ENCODE data around the gene CYTH1.

CYTH1 gene

DNA sequence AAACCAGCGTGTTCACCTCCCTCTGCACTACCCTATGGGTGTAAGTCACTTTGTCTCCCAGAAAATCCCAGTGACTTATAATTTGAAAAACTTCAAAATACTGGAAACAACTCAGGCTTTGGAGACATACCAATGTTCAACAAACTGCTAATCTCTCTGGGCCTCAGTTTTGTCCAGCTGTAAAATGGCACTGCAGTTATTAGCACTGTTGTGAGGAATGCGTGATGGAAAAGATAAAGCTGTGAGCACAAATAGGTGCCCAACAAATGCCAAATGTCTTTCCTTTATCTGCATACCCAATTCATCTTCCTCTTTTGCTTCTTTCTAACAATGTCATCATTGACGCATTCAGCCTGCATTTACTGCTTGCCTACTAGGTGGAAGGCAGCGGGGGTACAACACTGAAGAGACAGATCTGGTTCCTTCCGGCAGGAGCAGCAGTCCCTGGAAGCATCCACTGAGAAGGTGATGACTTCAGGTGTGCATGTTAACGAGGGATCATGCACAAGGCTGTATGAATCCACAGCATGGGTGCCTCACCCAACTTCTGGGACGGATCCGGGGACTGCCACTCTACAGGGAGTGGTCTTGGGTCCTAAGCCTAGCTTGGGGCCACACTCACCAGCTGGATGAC, 63.4 kb downstream of the CYTH1 start:
- DNase-seq: no peak
- Histone ChIP-seq H3K4me3 (ENCODE audit: low read depth, low read length) (no peak overlapping the region), H3K27me3 (replicated peaks) (no peaks in the 10 kb centered on the region), H3K36me3 (replicated peaks) (no peaks in the 10 kb centered on the region), H3K27ac (no peak overlapping the region)
- no peak for TF ChIP-seq CTCF (IDR thresholded peaks at IDR 0.05; ENCODE audit: low read depth, low read length, missing control alignments)
- in situ Hi-C loops (cut with HindIII; ENCODE audit: low pct_ligation_motif_present, low sequenced_read_pairs): loop anchor here (25.0 kb wide), 1 partner anchor 231 kb away; no protein-coding TSS in a partner anchor

GRCh38 chr17:78717431-78717980, 64.6 kb downstream of the CYTH1 start:
- Histone ChIP-seq H3K4me3 (ENCODE audit: low read depth, low read length) (peak overlapping the region; percentile 56), H3K27ac (no peak overlapping the region), H3K36me3 (replicated peaks) (no peaks in the 10 kb centered on the region), H3K27me3 (replicated peaks) (no peaks in the 10 kb centered on the region)
- no peak for TF ChIP-seq CTCF (IDR thresholded peaks at IDR 0.05; ENCODE audit: low read depth, low read length, missing control alignments)
- in situ Hi-C loops (cut with HindIII; ENCODE audit: low pct_ligation_motif_present, low sequenced_read_pairs): loop anchor here (25.0 kb wide), 1 partner anchor 230 kb away; no protein-coding TSS in a partner anchor
- DNase-seq: no peak

GRCh38 chr17:78716814-78717393, 65.2 kb downstream of the CYTH1 start:
- Histone ChIP-seq H3K27me3 (replicated peaks) (no peaks in the 10 kb centered on the region), H3K27ac (no peak overlapping the region), H3K36me3 (replicated peaks) (no peaks in the 10 kb centered on the region), H3K4me3 (ENCODE audit: low read depth, low read length) (peak overlapping the region; percentile 56)
- no peak for TF ChIP-seq CTCF (IDR thresholded peaks at IDR 0.05; ENCODE audit: low read depth, low read length, missing control alignments)
- DNase-seq: no peak
- in situ Hi-C loops (cut with HindIII; ENCODE audit: low pct_ligation_motif_present, low sequenced_read_pairs): loop anchor here (25.0 kb wide), 1 partner anchor 230 kb away; no protein-coding TSS in a partner anchor

- no peaks in the 10 kb centered on the region for H3K36me3 ChIP-seq (replicated peaks)
- DNase-seq: no peak
- no peak overlapping the region for H3K4me3 ChIP-seq (ENCODE audit: low read depth, low read length)
- in situ Hi-C loops (cut with HindIII; ENCODE audit: low pct_ligation_motif_present, low sequenced_read_pairs): loop anchor here (25.0 kb wide), 1 partner anchor 229 kb away; no protein-coding TSS in a partner anchor
- H3K27me3 ChIP-seq (replicated peaks): no peaks in the 10 kb centered on the region
- no peak for TF ChIP-seq CTCF (IDR thresholded peaks at IDR 0.05; ENCODE audit: low read depth, low read length, missing control alignments)
- H3K27ac ChIP-seq: no peak overlapping the region
Measured at GRCh38 chr17:78716292-78716691, 65.8 kb downstream of the CYTH1 start.

GRCh38 chr17:78715876-78716275, 66.2 kb downstream of the CYTH1 start:
- H3K27me3 ChIP-seq (replicated peaks): no peaks in the 10 kb centered on the region
- no peak for TF ChIP-seq CTCF (IDR thresholded peaks at IDR 0.05; ENCODE audit: low read depth, low read length, missing control alignments)
- in situ Hi-C loops (cut with HindIII; ENCODE audit: low pct_ligation_motif_present, low sequenced_read_pairs): loop anchor here (25.0 kb wide), 1 partner anchor 229 kb away; no protein-coding TSS in a partner anchor
- no peak overlapping the region for H3K4me3 ChIP-seq (ENCODE audit: low read depth, low read length)
- no peaks in the 10 kb centered on the region for H3K36me3 ChIP-seq (replicated peaks)
- H3K27ac ChIP-seq: no peak overlapping the region
- no peak for DNase-seq

Measured in brain microvascular endothelial cell (primary cell).